HS-5 (cell line): ENCODE results near the gene GOSR1.
"Not testable (repeated sequence)": the region's sequence is repeated elsewhere in the genome, so short reads cannot be mapped to it uniquely, and the experiment has no call there.

ENCODE experiments used
- DNase-seq: peaks from one replicate; pipeline ENCODE4 v3.0.0-alpha.2; 2012; ENCODE audit warnings: low read depth

GOSR1 gene

GRCh38 chr17:30477083-30477773 lies at the start of gene GOSR1:
TSS of gene GOSR1 (plus strand) at chr17:30477408. CDS start at chr17:30477434, 26 bp downstream.
- peak; percentile 82 for DNase-seq

- no peak for DNase-seq
These were observed 49.6 kb upstream of the GOSR1 start for GRCh38 chr17:30427611-30428010.

DNA sequence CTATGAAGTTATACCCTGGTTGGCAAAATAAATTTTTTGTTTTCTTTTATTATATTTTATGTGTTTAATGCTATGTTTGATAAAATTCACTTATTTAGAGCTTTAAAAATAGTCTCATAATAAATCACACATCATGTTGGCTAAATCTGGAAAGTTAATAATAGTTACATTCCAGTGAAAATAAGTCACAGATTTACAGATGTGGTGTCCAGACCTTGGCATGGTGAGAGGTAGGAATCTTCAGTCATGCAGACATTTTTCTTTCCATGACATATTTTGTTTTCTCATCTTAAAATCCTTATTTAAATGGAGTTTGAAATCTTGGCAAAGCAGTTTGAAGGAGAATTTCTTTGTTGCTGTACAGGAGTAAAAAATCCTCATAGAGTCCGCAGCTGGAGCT lies 48.1 kb upstream of the GOSR1 start:
- DNase-seq = no peak

GRCh38 chr17:30433514-30433913 lies 43.7 kb upstream of the GOSR1 start:
- peak; percentile 68 for DNase-seq

DNA sequence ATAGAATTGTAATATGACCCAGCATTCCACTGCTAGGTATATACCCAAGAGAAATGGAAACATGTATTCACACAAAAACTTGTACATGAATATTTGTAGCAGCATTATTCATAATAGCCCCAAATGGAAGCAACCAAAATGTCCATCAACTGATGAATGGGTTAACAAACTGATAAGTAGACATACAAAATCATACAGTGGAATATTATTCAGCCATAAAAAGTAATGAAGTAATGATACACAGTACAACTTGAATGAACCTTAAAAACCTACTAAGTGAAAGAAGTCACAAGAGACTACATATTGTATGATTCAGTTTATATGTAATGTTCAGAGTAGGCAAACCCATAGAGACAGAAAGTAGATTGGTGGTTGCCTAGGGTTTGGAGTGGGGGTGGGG lies 40.5 kb upstream of the GOSR1 start:
- no peak for DNase-seq

DNA sequence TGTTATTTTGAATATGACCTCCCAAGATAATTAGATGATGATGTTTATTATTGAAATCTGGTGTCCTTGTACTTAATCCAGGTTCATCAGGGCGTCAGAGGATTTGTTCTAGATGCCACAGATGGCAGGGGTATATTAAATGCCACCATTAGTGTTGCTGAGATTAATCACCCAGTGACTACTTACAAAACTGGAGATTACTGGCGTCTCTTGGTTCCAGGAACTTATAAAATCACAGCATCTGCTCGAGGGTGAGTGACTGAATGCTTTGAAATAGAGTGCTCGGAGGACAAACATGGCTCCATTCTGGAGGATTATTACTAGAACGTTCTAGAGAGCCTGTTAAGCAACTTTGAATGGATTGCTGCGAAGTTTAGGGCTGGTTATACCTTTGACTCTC lies 33.5 kb upstream of the GOSR1 start:
- no peak for DNase-seq

- not testable (repeated sequence) for DNase-seq
These were observed 30.6 kb upstream of the GOSR1 start for GRCh38 chr17:30446640-30447039.

GRCh38 chr17:30449480-30449879 lies 27.7 kb upstream of the GOSR1 start:
- no peak for DNase-seq

- DNase-seq = peak; percentile 3
These were observed 26.8 kb upstream of the GOSR1 start for GRCh38 chr17:30450125-30451027.

DNA sequence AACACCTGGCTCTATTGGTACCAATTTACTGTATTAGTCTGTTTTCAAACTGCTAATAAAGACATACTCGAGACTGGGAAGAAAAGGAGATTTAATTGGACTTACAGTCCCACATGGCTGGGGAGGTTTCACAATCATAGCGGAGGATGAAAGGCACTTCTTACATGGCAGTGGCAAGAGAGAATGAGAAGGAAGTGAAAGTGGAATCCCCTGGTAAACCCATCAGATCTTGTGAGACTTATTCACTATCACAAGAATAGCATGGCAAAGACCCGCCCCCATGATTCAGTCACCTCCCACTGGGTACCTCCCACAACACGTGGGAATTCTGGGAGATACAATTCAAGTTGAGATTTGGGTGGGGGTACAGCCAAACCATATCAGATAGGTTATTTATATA lies 22.6 kb upstream of the GOSR1 start:
- no peak for DNase-seq

DNA sequence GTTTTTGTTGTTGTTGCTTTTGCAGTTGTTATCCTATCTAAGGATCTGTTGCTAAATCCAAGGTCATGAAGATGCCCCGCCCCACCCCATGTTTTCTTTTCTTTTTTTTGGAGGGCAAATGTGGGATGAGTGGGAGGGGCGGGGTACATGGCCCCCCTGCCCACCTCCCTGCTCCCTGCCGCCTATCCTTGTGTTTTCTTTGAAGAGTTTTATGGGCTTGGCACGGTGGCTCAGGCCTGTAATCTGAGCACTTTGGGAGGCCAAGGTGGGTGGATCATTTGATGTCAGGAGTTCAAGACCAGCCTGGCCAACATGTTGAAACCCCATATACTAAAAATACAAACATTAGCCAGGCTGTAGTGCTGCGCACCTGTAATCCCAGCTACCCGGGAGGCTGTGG lies 18.8 kb upstream of the GOSR1 start:
- no peak for DNase-seq

DNA sequence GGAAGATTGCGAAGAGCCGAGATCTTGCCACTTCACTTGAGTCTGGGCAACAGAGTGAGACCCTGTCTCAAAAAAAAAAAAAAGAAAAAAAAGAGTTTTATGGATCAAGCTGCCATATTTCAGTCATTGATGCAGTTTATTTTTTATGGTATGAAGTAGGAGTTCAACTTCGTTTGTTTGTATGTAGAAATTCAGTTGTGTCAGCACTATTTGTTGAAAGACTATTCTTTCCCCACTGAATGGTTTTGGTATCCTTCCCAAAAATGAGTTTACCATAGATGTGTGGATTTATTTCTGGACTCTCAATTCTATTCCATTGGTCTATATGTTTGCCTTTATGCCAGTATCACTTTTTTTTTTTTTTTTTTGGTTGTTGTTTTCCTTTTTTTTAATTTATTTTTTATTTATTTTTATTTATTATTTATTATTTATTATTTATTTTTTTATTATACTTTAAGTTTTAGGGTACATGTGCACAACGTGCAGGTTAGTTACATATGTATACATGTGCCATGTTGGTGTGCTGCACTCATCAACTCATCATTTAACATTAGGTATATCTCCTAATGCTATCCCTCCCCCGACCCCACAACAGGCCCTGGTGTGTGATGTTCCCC lies 18.3 kb upstream of the GOSR1 start:
- not testable (repeated sequence) for DNase-seq

- DNase-seq = no peak
These were observed 8.7 kb upstream of the GOSR1 start for GRCh38 chr17:30468465-30468864.

DNA sequence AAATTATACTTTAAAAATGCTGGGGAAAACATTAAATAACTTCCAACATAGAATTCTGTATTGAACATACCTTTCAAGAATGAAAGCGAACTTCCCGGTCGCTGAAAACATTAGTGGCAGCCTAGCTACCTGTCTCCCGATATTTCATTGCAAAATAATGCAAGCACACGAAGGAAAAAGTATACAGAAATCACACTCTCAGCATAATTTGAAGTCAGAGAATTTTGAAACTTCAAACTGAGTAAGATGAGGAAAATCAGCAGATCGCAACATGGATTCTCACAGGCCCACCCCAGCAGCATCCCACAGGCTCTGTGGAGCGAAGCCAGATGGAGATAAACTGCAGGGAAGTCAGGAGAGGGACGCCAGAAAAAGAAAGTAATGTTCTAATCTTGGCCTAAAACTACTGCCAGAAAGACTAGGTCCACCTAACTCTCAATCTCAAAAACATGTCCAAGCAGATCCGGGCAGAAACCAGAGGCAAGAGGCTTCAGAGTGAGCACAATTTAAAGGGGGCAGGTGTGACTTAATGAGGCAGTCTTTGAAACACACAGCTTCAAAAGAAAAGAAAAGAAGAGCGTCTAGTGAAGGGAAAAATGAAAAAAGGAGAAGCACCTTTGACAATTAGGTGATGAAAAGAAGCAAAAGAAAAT lies 4.8 kb upstream of the GOSR1 start:
- no peak for DNase-seq

DNA sequence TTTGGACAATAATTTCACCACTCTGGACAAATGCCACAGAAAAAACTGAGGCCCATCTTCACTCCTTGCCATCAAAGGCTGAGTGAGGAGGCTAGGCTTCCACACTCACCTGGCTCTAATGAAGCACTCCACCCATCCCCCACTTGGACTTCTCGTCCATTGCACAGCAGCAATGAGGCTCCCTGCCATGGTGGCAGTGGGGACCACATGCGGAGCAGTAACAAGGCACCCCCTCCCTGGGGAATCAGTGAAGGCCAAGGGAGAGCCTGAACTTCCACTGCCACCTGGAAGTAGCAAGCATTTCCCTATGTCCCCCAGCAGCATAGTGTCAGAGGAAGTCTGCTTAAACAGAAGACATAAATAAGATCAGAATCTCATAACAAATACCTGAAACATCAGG lies 2.0 kb upstream of the GOSR1 start:
- DNase-seq = no peak

GRCh38 chr17:30476726-30477082 lies 504 bp upstream of the GOSR1 start:
- no peak for DNase-seq

- DNase-seq = no peak
These were observed 537 bp downstream of the GOSR1 start for GRCh38 chr17:30477774-30478115.

GRCh38 chr17:30482555-30482954 lies 5.3 kb downstream of the GOSR1 start:
- no peak for DNase-seq

- DNase-seq = no peak
These were observed 6.0 kb downstream of the GOSR1 start for GRCh38 chr17:30483159-30483558.

- DNase-seq = no peak
These were observed 16.6 kb downstream of the GOSR1 start for GRCh38 chr17:30493780-30494179.

DNA sequence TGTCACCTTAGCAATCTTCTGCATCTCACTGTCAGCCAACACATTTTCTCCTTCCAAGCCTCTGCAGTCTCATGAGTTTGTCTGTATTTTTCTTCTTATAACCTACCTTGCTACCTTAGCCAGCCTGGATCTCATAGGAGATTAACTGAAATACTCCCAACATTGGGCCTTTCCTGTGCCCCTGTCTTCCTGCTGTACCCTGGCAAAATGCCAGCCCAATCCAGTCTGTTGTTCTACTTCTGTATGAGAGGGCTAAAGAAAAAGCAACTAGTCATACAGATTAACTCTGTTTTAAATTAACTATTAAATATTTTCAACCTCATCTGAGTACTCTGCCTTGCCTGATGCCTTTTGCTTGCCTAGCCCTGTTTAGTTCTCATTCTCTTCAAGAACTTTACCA lies 18.4 kb downstream of the GOSR1 start:
- DNase-seq = no peak

DNA sequence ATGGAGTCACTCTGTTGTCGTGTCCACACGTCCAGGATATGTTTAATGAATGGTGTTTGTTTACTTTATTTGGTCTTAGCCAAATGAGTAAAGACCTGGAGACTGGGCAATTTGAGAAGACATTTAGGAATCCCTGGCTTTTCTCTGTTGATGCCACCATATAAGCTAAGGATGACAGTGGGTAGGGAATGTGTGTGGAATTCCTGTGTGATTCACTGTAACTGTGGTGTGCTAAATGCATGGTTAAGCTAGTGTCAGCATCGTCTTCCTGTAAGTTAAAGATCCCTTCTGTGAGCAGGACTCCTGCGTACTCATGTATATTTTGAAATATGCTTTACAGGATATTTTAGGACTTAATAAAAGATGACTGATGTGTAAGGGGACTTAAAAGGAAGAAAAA lies 26.4 kb downstream of the GOSR1 start:
- DNase-seq = no peak
